ENCODE data around the gene RDH5. TPM values are rescaled to one million over a fixed set of nuclear protein-coding genes. Genes with fewer than 3 reads are reported as not detected.

The RDH5 gene
- total RNA-seq, 1 donor from 2014 or later = 11.2 TPM

- TF ChIP-seq CTCF (IDR thresholded peaks at IDR 0.05; ENCODE audit: unreplicated experiment) = no peak
- Mint-ChIP-seq H3K4me1 (peaks cover 33% of the 10 kb centered on the region), H3K27ac (no peak overlapping the region), H3K4me3 (no peak overlapping the region), H3K36me3 (no peaks in the 10 kb centered on the region), H3K27me3 (ENCODE audit: low read depth) (no peaks in the 10 kb centered on the region), H3K9me3 (no peaks in the 10 kb centered on the region)
- no peak for DNase-seq (ENCODE audit: low spot score in 2 of 2, unreplicated experiment in 2 of 2)
These were observed 14.4 kb downstream of the RDH5 start for GRCh38 chr12:55734595-55734994.

- Mint-ChIP-seq H3K4me3 (no peak overlapping the region), H3K4me1 (peaks cover 21% of the 10 kb centered on the region), H3K27ac (no peak overlapping the region)
These were observed 15.9 kb downstream of the RDH5 start for GRCh38 chr12:55736076-55736475.

GRCh38 chr12:55736780-55737580, 16.8 kb downstream of the RDH5 start:
- peak in 1 of 2 experiments; percentile 57 for DNase-seq (ENCODE audit: low spot score in 2 of 2, unreplicated experiment in 2 of 2)
- no peaks in the 10 kb centered on the region for H3K9me3 Mint-ChIP-seq
- peak; percentile 67 for TF ChIP-seq CTCF (IDR thresholded peaks at IDR 0.05; ENCODE audit: unreplicated experiment)
- H3K4me3 Mint-ChIP-seq = peak overlapping the region; percentile 75
- H3K4me1 Mint-ChIP-seq = peaks cover 24% of the 10 kb centered on the region
- no peaks in the 10 kb centered on the region for H3K27me3 Mint-ChIP-seq (ENCODE audit: low read depth)
- H3K27ac Mint-ChIP-seq = peak overlapping the region; percentile 91
- H3K36me3 Mint-ChIP-seq = no peaks in the 10 kb centered on the region

More at GRCh38 chr12:55736076-55736475, 15.9 kb downstream of the RDH5 start:
- Mint-ChIP-seq H3K36me3 (no peaks in the 10 kb centered on the region), H3K9me3 (no peaks in the 10 kb centered on the region), H3K27me3 (ENCODE audit: low read depth) (no peaks in the 10 kb centered on the region)
- TF ChIP-seq CTCF (IDR thresholded peaks at IDR 0.05; ENCODE audit: unreplicated experiment) = no peak
- DNase-seq (ENCODE audit: low spot score in 2 of 2, unreplicated experiment in 2 of 2) = no peak

- Mint-ChIP-seq H3K4me1 (peaks cover 30% of the 10 kb centered on the region), H3K9me3 (no peaks in the 10 kb centered on the region), H3K36me3 (no peaks in the 10 kb centered on the region), H3K4me3 (peak overlapping the region; percentile 75), H3K27me3 (ENCODE audit: low read depth) (no peaks in the 10 kb centered on the region), H3K27ac (peak overlapping the region; percentile 91)
- no peak for TF ChIP-seq CTCF (IDR thresholded peaks at IDR 0.05; ENCODE audit: unreplicated experiment)
- no peak for DNase-seq (ENCODE audit: low spot score in 2 of 2, unreplicated experiment in 2 of 2)
These were observed 17.5 kb downstream of the RDH5 start for GRCh38 chr12:55737581-55738122.

- peak in 1 of 2 experiments; percentile 72 for DNase-seq (ENCODE audit: low spot score in 2 of 2, unreplicated experiment in 2 of 2)
- Mint-ChIP-seq H3K4me1 (peaks cover 32% of the 10 kb centered on the region), H3K27me3 (ENCODE audit: low read depth) (no peaks in the 10 kb centered on the region), H3K36me3 (no peaks in the 10 kb centered on the region), H3K4me3 (peak overlapping the region; percentile 75), H3K9me3 (no peaks in the 10 kb centered on the region), H3K27ac (peak overlapping the region; percentile 91)
- peak; percentile 92 for TF ChIP-seq CTCF (IDR thresholded peaks at IDR 0.05; ENCODE audit: unreplicated experiment)
These were observed 18.2 kb downstream of the RDH5 start for GRCh38 chr12:55738123-55739024.
